ENCODE measurements around the gene RORB. TPM values are rescaled to one million over a fixed set of nuclear protein-coding genes. Genes with fewer than 3 reads are reported as not detected.

Gene RORB
- polyA plus RNA-seq, 1 donor from 2014 or later: 0.77 TPM

GRCh38 chr9:74662674-74663073 lies 165.5 kb downstream of the RORB start:
- no peak for TF ChIP-seq EZH2 (IDR thresholded peaks at IDR 0.05; ENCODE audit: borderline replicate concordance, insufficient read depth, low read length, poor library complexity, severe bottlenecking)
- TF ChIP-seq POLR2AphosphoS5 (IDR thresholded peaks at IDR 0.05): no peak
- TF ChIP-seq MXI1 (conservative IDR thresholded peaks at IDR 0.05; ENCODE audit: poor library complexity, severe bottlenecking): no peak
- no peak for TF ChIP-seq SMC3 (conservative IDR thresholded peaks at IDR 0.05; ENCODE audit: poor library complexity)
- no peak for TF ChIP-seq CTCF (IDR thresholded peaks at IDR 0.05; ENCODE audit: poor library complexity, severe bottlenecking)
- TF ChIP-seq, protein P1, sequence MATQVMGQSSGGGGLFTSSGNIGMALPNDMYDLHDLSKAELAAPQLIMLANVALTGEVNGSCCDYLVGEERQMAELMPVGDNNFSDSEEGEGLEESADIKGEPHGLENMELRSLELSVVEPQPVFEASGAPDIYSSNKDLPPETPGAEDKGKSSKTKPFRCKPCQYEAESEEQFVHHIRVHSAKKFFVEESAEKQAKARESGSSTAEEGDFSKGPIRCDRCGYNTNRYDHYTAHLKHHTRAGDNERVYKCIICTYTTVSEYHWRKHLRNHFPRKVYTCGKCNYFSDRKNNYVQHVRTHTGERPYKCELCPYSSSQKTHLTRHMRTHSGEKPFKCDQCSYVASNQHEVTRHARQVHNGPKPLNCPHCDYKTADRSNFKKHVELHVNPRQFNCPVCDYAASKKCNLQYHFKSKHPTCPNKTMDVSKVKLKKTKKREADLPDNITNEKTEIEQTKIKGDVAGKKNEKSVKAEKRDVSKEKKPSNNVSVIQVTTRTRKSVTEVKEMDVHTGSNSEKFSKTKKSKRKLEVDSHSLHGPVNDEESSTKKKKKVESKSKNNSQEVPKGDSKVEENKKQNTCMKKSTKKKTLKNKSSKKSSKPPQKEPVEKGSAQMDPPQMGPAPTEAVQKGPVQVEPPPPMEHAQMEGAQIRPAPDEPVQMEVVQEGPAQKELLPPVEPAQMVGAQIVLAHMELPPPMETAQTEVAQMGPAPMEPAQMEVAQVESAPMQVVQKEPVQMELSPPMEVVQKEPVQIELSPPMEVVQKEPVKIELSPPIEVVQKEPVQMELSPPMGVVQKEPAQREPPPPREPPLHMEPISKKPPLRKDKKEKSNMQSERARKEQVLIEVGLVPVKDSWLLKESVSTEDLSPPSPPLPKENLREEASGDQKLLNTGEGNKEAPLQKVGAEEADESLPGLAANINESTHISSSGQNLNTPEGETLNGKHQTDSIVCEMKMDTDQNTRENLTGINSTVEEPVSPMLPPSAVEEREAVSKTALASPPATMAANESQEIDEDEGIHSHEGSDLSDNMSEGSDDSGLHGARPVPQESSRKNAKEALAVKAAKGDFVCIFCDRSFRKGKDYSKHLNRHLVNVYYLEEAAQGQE (IDR thresholded peaks at IDR 0.05; ENCODE audit: borderline replicate concordance): no peak
- peak overlapping the region; percentile 42 for H3K4me3 ChIP-seq (ENCODE audit: low read length)
- no peak overlapping the region for H3K9ac ChIP-seq (ENCODE audit: low read length)
- H2AFZ ChIP-seq (ENCODE audit: low read depth, low read length): no peak overlapping the region
- no peaks in the 10 kb centered on the region for H3F3A ChIP-seq (ENCODE audit: insufficient read depth, low read length, poor library complexity, severe bottlenecking)
- H3K36me3 ChIP-seq (ENCODE audit: insufficient read depth, low read length): no peaks in the 10 kb centered on the region
- no peaks in the 10 kb centered on the region for H4K20me1 ChIP-seq (ENCODE audit: insufficient read depth)
- H3K9me2 ChIP-seq (ENCODE audit: insufficient read depth, low read length): no peaks in the 10 kb centered on the region
- H3K79me2 ChIP-seq (replicated peaks; ENCODE audit: insufficient read depth, low read length): no peaks in the 10 kb centered on the region
- no peak overlapping the region for H3K27ac ChIP-seq (ENCODE audit: low read length)
- H3K9me3 ChIP-seq (ENCODE audit: low read length): no peaks in the 10 kb centered on the region
- H3K4me2 ChIP-seq (ENCODE audit: low read length): no peak overlapping the region
- no peaks in the 10 kb centered on the region for H3K27me3 ChIP-seq (ENCODE audit: insufficient read depth, low read depth, low read length)

GRCh38 chr9:74663439-74663838 lies 166.3 kb downstream of the RORB start:
- Histone ChIP-seq H3F3A (ENCODE audit: insufficient read depth, low read length, poor library complexity, severe bottlenecking) (no peaks in the 10 kb centered on the region), H3K4me2 (ENCODE audit: low read length) (no peak overlapping the region), H2AFZ (ENCODE audit: low read depth, low read length) (no peak overlapping the region), H3K79me2 (replicated peaks; ENCODE audit: insufficient read depth, low read length) (no peaks in the 10 kb centered on the region), H3K9me2 (ENCODE audit: insufficient read depth, low read length) (no peaks in the 10 kb centered on the region), H4K20me1 (ENCODE audit: insufficient read depth) (no peaks in the 10 kb centered on the region), H3K4me3 (ENCODE audit: low read length) (no peak overlapping the region), H3K9ac (ENCODE audit: low read length) (no peak overlapping the region), H3K27me3 (ENCODE audit: insufficient read depth, low read depth, low read length) (no peaks in the 10 kb centered on the region), H3K9me3 (ENCODE audit: low read length) (no peaks in the 10 kb centered on the region), H3K36me3 (ENCODE audit: insufficient read depth, low read length) (no peaks in the 10 kb centered on the region), H3K27ac (ENCODE audit: low read length) (no peak overlapping the region)
- TF ChIP-seq CTCF (IDR thresholded peaks at IDR 0.05; ENCODE audit: poor library complexity, severe bottlenecking) (no peak), EP300 (conservative IDR thresholded peaks at IDR 0.05; ENCODE audit: poor library complexity, severe bottlenecking) (no peak), POLR2AphosphoS5 (IDR thresholded peaks at IDR 0.05) (no peak), SMC3 (conservative IDR thresholded peaks at IDR 0.05; ENCODE audit: poor library complexity) (no peak), EZH2 (IDR thresholded peaks at IDR 0.05; ENCODE audit: borderline replicate concordance, insufficient read depth, low read length, poor library complexity, severe bottlenecking) (no peak), RAD21 (conservative IDR thresholded peaks at IDR 0.05) (no peak), TAF1 (IDR thresholded peaks at IDR 0.05; ENCODE audit: low read depth) (no peak), MXI1 (conservative IDR thresholded peaks at IDR 0.05; ENCODE audit: poor library complexity, severe bottlenecking) (no peak)
- TF ChIP-seq, protein P1 (IDR thresholded peaks at IDR 0.05; ENCODE audit: borderline replicate concordance): no peak

Measured in neural cell (in vitro differentiated cells).